Activated CD4-positive, alpha-beta memory T cell treated with anti-CD3 and anti-CD28 coated beads, Interleukin-2, amount 10 ng/mL, durations not matched to agents 7 days and 5 days (primary cell): ENCODE results near the gene LPP. TPM values are rescaled to one million over a fixed set of nuclear protein-coding genes. Genes with fewer than 3 reads are reported as not detected.
"Not testable (repeated sequence)": the region's sequence is repeated elsewhere in the genome, so short reads cannot be mapped to it uniquely, and the experiment has no call there.

Source experiments
- CTCF ChIA-PET: fragments of 350-600 bp; sonication (Branson Sonifier 250); formaldehyde crosslinking; loops from one replicate; lab custom pipeline; 2021; ENCODE audit warnings: antibody characterized with exemption, inconsistent platforms; lab: Charles Lee
- POLR2A ChIA-PET: fragments of 350-600 bp; sonication (Branson Sonifier 250); formaldehyde crosslinking; loops from one replicate; lab custom pipeline; 2021; ENCODE audit warnings: antibody characterized with exemption; lab: Charles Lee
- DNase-seq: peaks from one replicate; pipeline ENCODE4 v3.0.0-alpha.2; 2020
- H3K27ac Mint-ChIP-seq: one replicate; pipeline ENCODE4 v1.8.0; 2021; ENCODE audit warnings: mild to moderate bottlenecking, mixed read lengths
- H3K27me3 Mint-ChIP-seq: one replicate; pipeline ENCODE4 v1.8.0; 2021; ENCODE audit warnings: mixed read lengths
- H3K36me3 Mint-ChIP-seq: one replicate; pipeline ENCODE4 v1.8.0; 2021; ENCODE audit warnings: low read depth, mixed read lengths
- H3K4me1 Mint-ChIP-seq: one replicate; pipeline ENCODE4 v1.8.0; 2021; ENCODE audit warnings: mixed read lengths
- H3K4me3 Mint-ChIP-seq: one replicate; pipeline ENCODE4 v1.8.0; 2021; ENCODE audit warnings: mild to moderate bottlenecking, mixed read lengths
- H3K9me3 Mint-ChIP-seq: one replicate; pipeline ENCODE4 v1.8.0; 2021; ENCODE audit warnings: mixed read lengths
- total RNA-seq, 2 experiments: library from RNA; stranded (reverse); gene quantifications; one replicate each; pipeline ENCODE4 v1.2.3, GENCODE V29; 2021

Gene LPP
- total RNA-seq, 2 experiments from 2014 or later: 51.4 to 52.4 TPM

DNA sequence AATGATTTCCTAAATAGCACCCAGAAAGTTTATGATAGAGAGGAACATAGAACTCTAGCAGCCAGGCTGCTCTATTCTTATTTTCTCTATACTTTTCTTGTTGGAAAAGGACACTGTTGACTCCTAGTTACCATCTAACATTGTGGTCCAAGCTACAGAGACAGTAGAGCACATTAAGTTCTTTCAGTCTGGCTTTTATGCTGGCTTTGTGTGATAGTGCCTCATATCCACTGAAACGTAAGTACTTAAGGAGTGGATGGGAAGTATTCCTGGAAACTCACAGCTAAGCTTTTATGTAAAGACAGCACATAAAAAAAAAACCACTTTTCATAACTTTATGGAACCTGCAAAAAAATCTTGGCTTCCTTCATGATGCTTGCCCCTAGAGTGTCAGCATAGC is 537.7 kb downstream of the LPP start:
- no peaks in the 10 kb centered on the region for H3K27me3 Mint-ChIP-seq
- no peaks in the 10 kb centered on the region for H3K36me3 Mint-ChIP-seq
- ChIA-PET POLR2A (no interaction called here), CTCF (no interaction called here)
- H3K27ac Mint-ChIP-seq: no peak overlapping the region
- H3K9me3 Mint-ChIP-seq: no peaks in the 10 kb centered on the region
- no peak overlapping the region for H3K4me3 Mint-ChIP-seq
- peaks cover 2% of the 10 kb centered on the region for H3K4me1 Mint-ChIP-seq
- no peak for DNase-seq

DNA sequence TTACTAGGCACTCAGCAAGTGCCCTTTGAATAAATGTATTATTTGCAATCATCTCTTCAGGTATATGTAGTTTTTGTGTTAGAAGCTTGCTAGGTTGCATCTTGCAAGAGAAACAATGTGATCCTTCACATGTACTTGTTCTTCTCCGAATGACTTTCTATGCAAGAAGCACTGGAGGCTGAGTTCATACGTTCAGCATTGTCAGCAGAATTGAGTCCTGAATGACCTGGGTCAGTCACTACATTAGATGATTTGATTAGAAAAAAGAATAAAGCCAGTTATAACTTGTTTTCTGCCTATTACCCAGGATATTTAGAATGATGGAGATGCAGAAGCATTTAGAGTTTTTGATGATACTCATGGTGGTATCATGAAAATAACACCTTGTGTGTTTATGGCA is 538.7 kb downstream of the LPP start:
- Mint-ChIP-seq H3K36me3 (no peaks in the 10 kb centered on the region), H3K27ac (no peak overlapping the region), H3K9me3 (no peaks in the 10 kb centered on the region), H3K4me3 (no peak overlapping the region), H3K27me3 (no peaks in the 10 kb centered on the region), H3K4me1 (peaks cover 7% of the 10 kb centered on the region)
- ChIA-PET CTCF (no interaction called here), POLR2A (no interaction called here)
- DNase-seq: no peak

DNA sequence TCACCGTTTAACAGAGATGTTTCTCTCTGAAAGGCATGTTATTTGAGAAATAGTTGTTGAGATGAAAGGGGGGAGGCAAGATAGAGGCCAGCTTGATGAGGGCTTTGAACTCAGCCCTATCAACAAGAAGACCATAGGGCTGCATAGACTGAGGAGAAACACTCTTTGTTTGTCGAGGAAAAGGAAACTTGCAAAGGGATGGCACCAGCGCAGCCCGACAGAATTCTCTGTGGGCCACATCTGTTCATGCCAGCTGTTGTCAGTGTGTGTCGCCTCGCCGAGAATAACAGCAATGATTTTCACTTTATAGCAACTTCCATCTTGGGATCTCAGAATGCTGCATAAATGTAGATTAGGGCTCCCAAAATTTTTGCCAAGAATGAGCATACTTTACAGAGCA is 539.5 kb downstream of the LPP start:
- no peaks in the 10 kb centered on the region for H3K36me3 Mint-ChIP-seq
- no peak overlapping the region for H3K27ac Mint-ChIP-seq
- DNase-seq: no peak
- ChIA-PET POLR2A (no interaction called here), CTCF (no interaction called here)
- no peaks in the 10 kb centered on the region for H3K9me3 Mint-ChIP-seq
- peaks cover 2% of the 10 kb centered on the region for H3K27me3 Mint-ChIP-seq
- peaks cover 7% of the 10 kb centered on the region for H3K4me1 Mint-ChIP-seq
- H3K4me3 Mint-ChIP-seq: no peak overlapping the region

DNA sequence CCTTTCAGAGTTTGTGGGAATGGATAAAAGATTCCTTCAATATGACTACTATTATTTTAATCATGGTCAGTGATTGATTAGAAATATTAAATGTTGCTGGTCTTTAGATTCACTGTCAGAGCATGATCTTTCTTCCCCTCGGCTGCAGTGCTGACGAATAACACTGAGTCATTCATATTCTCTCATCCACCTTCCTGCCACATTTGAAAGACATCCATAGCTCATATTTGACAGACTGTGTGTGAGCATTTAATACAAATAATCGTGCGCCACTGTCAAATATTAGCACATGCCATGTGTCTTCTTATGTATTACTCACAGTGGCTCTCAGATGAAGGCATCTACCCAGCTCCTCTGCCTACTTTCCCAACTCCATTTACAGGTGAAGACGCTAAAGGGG is 541.3 kb downstream of the LPP start:
- Mint-ChIP-seq H3K27ac (no peak overlapping the region), H3K27me3 (peaks cover 12% of the 10 kb centered on the region), H3K9me3 (no peaks in the 10 kb centered on the region), H3K36me3 (no peaks in the 10 kb centered on the region), H3K4me1 (peaks cover 9% of the 10 kb centered on the region), H3K4me3 (no peak overlapping the region)
- ChIA-PET CTCF (no interaction called here), POLR2A (no interaction called here)
- no peak for DNase-seq

DNA sequence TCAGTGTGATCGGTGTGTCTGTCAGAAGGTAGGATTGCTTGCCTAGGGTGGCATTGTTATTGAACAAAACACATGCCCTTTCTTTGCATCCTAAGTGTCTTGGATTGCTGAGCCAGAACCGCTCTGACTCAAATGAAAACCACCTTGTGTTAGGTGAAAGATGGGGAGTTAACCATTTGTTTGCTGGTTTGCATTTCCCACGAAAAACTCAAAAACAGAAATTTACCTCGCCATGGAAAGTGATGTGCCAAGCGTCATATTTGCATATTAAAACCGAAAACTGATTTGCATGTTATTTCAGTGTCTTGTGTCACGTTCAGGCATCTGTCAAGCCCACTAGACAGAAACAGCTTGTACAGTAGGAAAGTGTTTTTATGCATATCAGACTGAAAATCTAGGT is 543.2 kb downstream of the LPP start:
- H3K4me3 Mint-ChIP-seq: no peak overlapping the region
- POLR2A ChIA-PET: no interaction called here
- H3K27me3 Mint-ChIP-seq: peaks cover 12% of the 10 kb centered on the region
- CTCF ChIA-PET: interaction anchor here (1.0 kb wide), 1 partner anchor 95 kb away, joined by 3 read pairs; no protein-coding TSS in a partner anchor
- DNase-seq: no peak
- H3K36me3 Mint-ChIP-seq: no peaks in the 10 kb centered on the region
- peaks cover 15% of the 10 kb centered on the region for H3K4me1 Mint-ChIP-seq
- H3K27ac Mint-ChIP-seq: no peak overlapping the region
- H3K9me3 Mint-ChIP-seq: no peaks in the 10 kb centered on the region

DNA sequence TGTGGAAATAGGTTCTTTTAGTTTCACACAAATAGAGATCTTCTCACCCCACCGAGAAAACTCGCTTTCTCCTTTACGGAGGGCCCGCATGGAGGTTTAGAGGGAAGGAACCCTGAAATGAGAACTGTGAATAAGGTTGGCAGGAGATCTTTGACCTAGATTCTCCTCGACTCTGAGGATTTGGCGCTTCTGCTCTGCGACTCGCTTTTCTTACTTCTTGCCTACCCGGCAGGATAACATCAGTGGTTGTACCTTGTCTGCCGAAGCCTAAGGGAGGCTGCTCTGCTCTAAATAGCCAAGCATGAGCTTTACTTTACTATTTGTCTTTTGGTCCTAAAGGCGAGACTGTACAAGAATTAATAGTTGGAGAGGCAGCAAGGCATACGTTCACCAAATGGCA is 544.5 kb downstream of the LPP start:
- Mint-ChIP-seq H3K9me3 (no peaks in the 10 kb centered on the region), H3K27ac (no peak overlapping the region), H3K36me3 (no peaks in the 10 kb centered on the region), H3K4me1 (peaks cover 15% of the 10 kb centered on the region), H3K27me3 (peaks cover 12% of the 10 kb centered on the region), H3K4me3 (no peak overlapping the region)
- POLR2A ChIA-PET: no interaction called here
- no peak for DNase-seq
- CTCF ChIA-PET: no interaction called here

DNA sequence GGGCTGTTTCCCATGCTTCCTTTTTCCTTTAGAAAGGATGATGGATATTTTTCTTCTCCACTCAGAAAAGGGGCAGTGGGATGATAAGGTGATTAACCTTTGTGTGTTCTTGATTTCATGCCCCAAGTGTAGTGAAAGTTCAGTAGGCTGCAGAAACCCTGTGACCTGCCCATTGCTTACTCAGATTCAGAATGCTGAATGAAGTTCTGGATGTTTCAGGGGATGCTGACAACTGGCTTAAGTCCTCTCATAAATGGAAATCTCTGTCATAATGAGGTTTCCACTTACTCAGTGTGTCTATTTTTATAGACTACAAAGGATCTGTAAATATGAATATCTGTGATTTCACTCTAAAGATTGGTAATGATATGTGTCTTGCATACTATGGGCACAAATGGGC is 546.5 kb downstream of the LPP start:
- POLR2A ChIA-PET: no interaction called here
- no peak overlapping the region for H3K4me3 Mint-ChIP-seq

DNA sequence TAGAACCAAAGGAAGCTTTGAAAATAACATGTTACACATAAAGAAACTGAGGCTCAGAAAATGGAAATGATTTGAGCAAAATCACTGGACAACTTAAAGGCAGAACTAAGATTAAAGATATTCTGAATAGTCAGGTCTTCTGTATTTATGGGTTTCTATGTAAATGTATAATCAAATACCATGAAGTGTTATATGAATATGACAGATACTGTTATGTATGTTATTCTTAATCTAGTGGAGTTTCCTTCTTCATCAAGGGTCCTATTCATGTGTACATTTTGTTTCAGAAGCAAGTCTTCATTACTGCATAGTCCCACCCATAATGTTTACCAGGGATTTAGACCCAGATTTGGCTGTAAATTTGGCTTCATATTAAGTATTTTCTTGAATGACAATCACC is 547.0 kb downstream of the LPP start:
- Mint-ChIP-seq H3K9me3 (no peaks in the 10 kb centered on the region), H3K27ac (no peak overlapping the region), H3K36me3 (no peaks in the 10 kb centered on the region), H3K4me1 (peaks cover 15% of the 10 kb centered on the region), H3K27me3 (peaks cover 12% of the 10 kb centered on the region), H3K4me3 (no peak overlapping the region)
- ChIA-PET POLR2A (no interaction called here), CTCF (no interaction called here)
- no peak for DNase-seq

More for the DNA sequence above, 546.5 kb downstream of the LPP start:
- no peaks in the 10 kb centered on the region for H3K36me3 Mint-ChIP-seq
- DNase-seq: no peak
- no peaks in the 10 kb centered on the region for H3K9me3 Mint-ChIP-seq
- H3K4me1 Mint-ChIP-seq: peaks cover 15% of the 10 kb centered on the region
- H3K27me3 Mint-ChIP-seq: peaks cover 12% of the 10 kb centered on the region
- no peak overlapping the region for H3K27ac Mint-ChIP-seq
- CTCF ChIA-PET: no interaction called here

DNA sequence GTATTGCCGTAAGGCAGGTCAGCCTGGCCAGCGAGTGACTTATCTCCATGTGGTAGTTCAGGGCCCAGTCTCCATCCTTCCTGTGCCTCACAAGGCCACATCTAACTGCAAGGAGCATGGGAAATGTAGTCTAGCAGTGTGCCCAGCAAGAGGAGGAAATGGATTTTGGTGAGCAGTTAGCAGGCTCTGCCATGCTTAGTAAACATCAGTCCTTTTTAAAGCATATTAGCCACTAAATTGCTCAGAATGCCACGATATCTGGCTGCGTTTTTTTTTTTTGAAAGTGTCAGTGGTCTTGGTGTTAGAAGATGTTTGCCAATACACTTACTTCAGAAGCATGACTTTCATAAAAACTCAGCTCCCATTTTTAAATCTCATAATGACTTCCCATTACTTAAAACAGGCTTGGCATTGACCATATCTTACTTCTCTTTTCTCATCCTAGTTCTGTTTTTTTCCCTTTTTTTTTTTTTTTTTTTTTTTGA is 547.6 kb downstream of the LPP start:
- no peaks in the 10 kb centered on the region for H3K36me3 Mint-ChIP-seq
- ChIA-PET POLR2A (no interaction called here), CTCF (interaction anchor here (0.7 kb wide), 1 partner anchor 984 kb away, joined by 3 read pairs; no protein-coding TSS in a partner anchor)

DNA sequence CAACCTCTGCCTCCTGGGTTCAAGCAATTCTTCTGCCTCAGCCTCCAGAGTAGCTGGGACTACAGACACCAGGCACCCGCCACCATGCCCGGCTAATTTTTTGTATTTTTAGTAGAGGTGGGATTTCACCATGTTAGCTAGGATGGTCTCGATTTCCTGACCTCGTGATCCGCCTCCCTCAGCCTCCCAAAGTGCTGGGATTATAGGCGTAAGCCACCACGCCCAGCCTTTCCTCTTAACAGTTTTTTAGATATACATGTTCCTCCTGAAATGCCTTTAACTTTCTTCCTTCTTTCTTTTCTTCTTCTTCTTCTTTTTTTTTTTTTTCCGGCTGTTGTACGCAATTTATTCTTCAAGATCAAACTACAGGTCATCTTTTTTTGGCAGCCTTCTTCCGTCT is 548.1 kb downstream of the LPP start:
- CTCF ChIA-PET: interaction anchor here (0.7 kb wide), 1 partner anchor 985 kb away, joined by 3 read pairs; no protein-coding TSS in a partner anchor
- H3K27ac Mint-ChIP-seq, POLR2A ChIA-PET, DNase-seq, H3K4me3 Mint-ChIP-seq, H3K36me3 Mint-ChIP-seq, H3K9me3 Mint-ChIP-seq: not testable (repeated sequence)
- H3K27me3 Mint-ChIP-seq: peaks cover 12% of the 10 kb centered on the region
- peaks cover 12% of the 10 kb centered on the region for H3K4me1 Mint-ChIP-seq

More for the DNA sequence above, 547.6 kb downstream of the LPP start:
- Mint-ChIP-seq H3K4me3 (no peak overlapping the region), H3K4me1 (peaks cover 15% of the 10 kb centered on the region), H3K27me3 (peaks cover 12% of the 10 kb centered on the region), H3K27ac (no peak overlapping the region), H3K9me3 (no peaks in the 10 kb centered on the region)
- DNase-seq: no peak

DNA sequence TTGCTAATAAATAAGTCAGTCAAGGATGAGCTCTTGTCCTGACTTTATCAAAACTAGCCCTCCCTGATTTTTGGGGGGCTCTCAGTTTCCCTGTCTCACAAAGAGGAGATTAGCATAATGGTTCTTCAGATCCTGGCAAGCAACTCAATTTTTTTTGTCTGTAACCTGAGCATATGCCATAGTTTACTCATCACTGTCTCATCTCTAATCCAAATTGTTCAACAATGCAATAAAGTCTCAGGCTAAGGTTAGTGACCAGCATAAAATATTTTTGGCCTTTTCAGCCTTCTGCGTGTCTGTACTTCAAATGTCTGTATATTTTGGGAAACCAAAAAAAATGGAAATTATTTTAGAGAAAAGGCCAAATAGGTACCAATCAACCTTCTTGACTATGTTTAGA is 552.2 kb downstream of the LPP start:
- no peaks in the 10 kb centered on the region for H3K27me3 Mint-ChIP-seq
- ChIA-PET CTCF (no interaction called here), POLR2A (no interaction called here)
- peaks cover 2% of the 10 kb centered on the region for H3K36me3 Mint-ChIP-seq
- H3K9me3 Mint-ChIP-seq: no peaks in the 10 kb centered on the region
- H3K4me1 Mint-ChIP-seq: peaks cover 6% of the 10 kb centered on the region
- no peak overlapping the region for H3K4me3 Mint-ChIP-seq
- no peak for DNase-seq
- H3K27ac Mint-ChIP-seq: no peak overlapping the region

DNA sequence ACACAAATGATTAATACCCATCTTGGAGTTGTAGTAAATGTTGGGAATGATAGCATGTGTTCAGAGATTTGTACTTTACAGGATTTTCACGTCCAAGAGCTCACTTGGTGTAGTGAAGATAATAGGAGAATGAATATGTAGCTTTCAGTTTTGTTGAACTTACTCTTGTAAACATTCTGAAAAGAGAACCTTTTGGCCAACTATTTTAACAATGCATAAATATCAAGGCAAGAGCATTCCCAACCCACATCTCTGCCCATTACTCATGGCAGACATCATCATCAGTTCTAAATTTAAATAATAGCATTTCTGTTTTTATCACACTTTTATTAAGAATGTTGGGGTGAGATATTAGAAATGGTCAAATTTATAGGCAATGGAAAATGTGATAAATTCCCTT is 552.6 kb downstream of the LPP start:
- POLR2A ChIA-PET: no interaction called here

DNA sequence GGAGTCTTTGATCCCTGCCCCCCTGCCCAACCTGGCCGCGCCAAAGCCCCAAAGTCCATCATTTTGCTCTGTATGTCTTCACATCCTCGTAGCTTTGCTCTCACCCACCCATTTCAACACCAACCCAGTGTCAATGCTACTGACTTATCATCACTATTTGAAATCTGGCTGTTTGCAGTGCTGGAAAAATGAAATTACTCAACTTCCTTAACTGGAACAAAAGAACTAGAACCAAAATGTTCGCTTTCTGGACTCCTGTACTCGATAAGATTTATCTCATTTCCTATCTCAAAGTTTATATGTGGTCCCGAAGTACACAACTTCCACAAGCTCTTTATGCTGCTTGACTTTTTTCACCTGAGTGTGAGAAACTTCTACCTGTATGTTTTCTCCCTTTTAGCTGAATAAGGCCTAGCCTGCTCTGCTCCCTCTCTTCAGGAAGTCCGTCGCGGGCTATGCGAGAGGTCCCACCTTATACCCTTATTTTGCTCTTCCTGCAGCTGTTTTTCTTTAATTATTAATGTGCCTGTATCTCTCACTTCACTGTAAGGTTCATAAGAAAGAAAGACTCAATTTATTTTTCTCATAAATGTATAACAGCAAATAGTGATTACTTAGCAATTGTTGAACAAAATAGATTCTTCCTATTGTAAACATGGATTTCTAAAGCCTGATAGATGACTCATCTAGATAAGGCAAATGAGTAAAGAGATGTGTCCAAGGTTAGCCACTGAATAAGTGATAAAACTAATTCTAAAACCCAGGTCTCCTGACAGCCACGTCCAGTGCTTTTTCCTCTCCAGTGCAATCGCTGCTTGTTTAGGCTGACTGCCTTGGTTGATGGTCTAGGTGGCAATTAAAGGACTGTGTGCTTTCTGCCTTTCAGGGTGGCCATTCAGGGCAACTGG is 553.7 kb downstream of the LPP start:
- no peak overlapping the region for H3K4me3 Mint-ChIP-seq
- H3K27me3 Mint-ChIP-seq: no peaks in the 10 kb centered on the region
- ChIA-PET POLR2A (no interaction called here), CTCF (no interaction called here)
- H3K27ac Mint-ChIP-seq: no peak overlapping the region
- H3K36me3 Mint-ChIP-seq: peaks cover 2% of the 10 kb centered on the region
- peaks cover 6% of the 10 kb centered on the region for H3K4me1 Mint-ChIP-seq
- no peak for DNase-seq
- H3K9me3 Mint-ChIP-seq: no peaks in the 10 kb centered on the region

More for the DNA sequence above, 552.6 kb downstream of the LPP start:
- no peak overlapping the region for H3K4me3 Mint-ChIP-seq
- H3K36me3 Mint-ChIP-seq: peaks cover 2% of the 10 kb centered on the region
- no peaks in the 10 kb centered on the region for H3K9me3 Mint-ChIP-seq
- CTCF ChIA-PET: no interaction called here
- no peak for DNase-seq
- H3K27me3 Mint-ChIP-seq: no peaks in the 10 kb centered on the region
- H3K4me1 Mint-ChIP-seq: peaks cover 6% of the 10 kb centered on the region
- H3K27ac Mint-ChIP-seq: no peak overlapping the region

DNA sequence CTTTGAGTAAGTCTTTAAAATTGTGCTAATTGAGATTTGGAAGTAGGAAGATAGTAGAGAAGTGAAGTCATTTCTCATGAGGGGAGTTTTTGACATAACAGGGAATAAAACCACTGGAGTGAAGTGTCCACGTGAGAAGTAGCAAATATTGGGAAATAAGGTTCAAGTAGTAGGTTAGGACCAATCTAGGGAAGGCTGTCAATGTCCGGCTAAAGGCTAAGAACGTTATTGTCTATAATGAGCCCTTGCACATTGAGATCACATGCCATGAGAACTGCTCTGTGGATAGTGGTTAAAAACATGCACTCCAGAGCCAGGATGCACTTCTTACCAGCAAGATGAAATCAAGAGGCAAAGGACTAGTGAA is 557.9 kb downstream of the LPP start:
- no peak overlapping the region for H3K4me3 Mint-ChIP-seq
- ChIA-PET POLR2A (no interaction called here), CTCF (no interaction called here)
- peaks cover 6% of the 10 kb centered on the region for H3K4me1 Mint-ChIP-seq
- no peaks in the 10 kb centered on the region for H3K9me3 Mint-ChIP-seq
- DNase-seq: no peak
- no peaks in the 10 kb centered on the region for H3K27me3 Mint-ChIP-seq
- H3K36me3 Mint-ChIP-seq: peaks cover 2% of the 10 kb centered on the region
- H3K27ac Mint-ChIP-seq: no peak overlapping the region
